Endodermal cell (in vitro differentiated cells): ENCODE data around the gene SIRT2. TPM values are rescaled to one million over a fixed set of nuclear protein-coding genes. Genes with fewer than 3 reads are reported as not detected.

ENCODE experiments used
- DNase-seq: peaks from one replicate; pipeline ENCODE4 v3.0.0-alpha.2; 2017
- H3K27ac ChIP-seq: 2 replicates; pipeline ENCODE4 v1.5.1; 2013; ENCODE audit warnings: mild to moderate bottlenecking, low read depth, low read length, moderate library complexity
- H3K27me3 ChIP-seq: 2 replicates; pipeline ENCODE4 v1.6.1; 2013; ENCODE audit warnings: mild to moderate bottlenecking, low read length, moderate library complexity; ENCODE audit not compliant: insufficient read depth, control insufficient read depth, poor library complexity, severe bottlenecking
- H3K36me3 ChIP-seq: 2 replicates; pipeline ENCODE4 v1.7.0; 2013; ENCODE audit warnings: mild to moderate bottlenecking, low read length, moderate library complexity; ENCODE audit not compliant: control insufficient read depth, insufficient read depth
- H3K4me1 ChIP-seq: one replicate; pipeline ENCODE4 v1.7.0; 2013; ENCODE audit warnings: low read length; ENCODE audit not compliant: control insufficient read depth, insufficient read depth
- H3K4me3 ChIP-seq: 2 replicates; pipeline ENCODE4 v1.5.1; 2013; ENCODE audit warnings: mild to moderate bottlenecking, low read length, moderate library complexity
- H3K9ac ChIP-seq: 2 replicates; pipeline ENCODE4 v1.6.1; 2013; ENCODE audit warnings: mild to moderate bottlenecking, low read length, moderate library complexity; ENCODE audit not compliant: poor library complexity, severe bottlenecking; ENCODE audit errors: extremely low read depth
- H3K9me3 ChIP-seq: 2 replicates; pipeline ENCODE4 v1.6.1; 2013; ENCODE audit warnings: mild to moderate bottlenecking, low read length, moderate library complexity; ENCODE audit not compliant: control insufficient read depth
- H3K27ac Mint-ChIP-seq: 2 replicates; pipeline ENCODE4 v1.8.0; 2020; ENCODE audit warnings: mixed read lengths
- H3K27me3 Mint-ChIP-seq: 2 replicates; pipeline ENCODE4 v1.8.0; 2021; ENCODE audit warnings: mild to moderate bottlenecking, mixed read lengths; ENCODE audit not compliant: insufficient read depth
- H3K36me3 Mint-ChIP-seq: 2 replicates; pipeline ENCODE4 v1.8.0; 2020; ENCODE audit warnings: low read depth, mixed read lengths
- H3K4me1 Mint-ChIP-seq: 2 replicates; pipeline ENCODE4 v1.8.0; 2020; ENCODE audit warnings: mixed read lengths
- H3K4me3 Mint-ChIP-seq: 2 replicates; pipeline ENCODE4 v1.8.0; 2020; ENCODE audit warnings: mild to moderate bottlenecking, moderate library complexity, mixed read lengths
- H3K9me3 Mint-ChIP-seq: 2 replicates; pipeline ENCODE4 v1.8.0; 2020; ENCODE audit warnings: mild to moderate bottlenecking, mixed read lengths
- CTCF ChIP-seq: fragments of 200-600 bp; sonication (generic); conservative IDR thresholded peaks from 2 replicates; pipeline ENCODE4 v1.5.0; 2021; ENCODE audit warnings: antibody characterized with exemption, mild to moderate bottlenecking
- WGBS, 2 experiments: methylation state at CpG; one replicate each; pipeline versions ENCODE4 v1.1.5 to v1.1.7; 2013; ENCODE audit warnings: missing lambda C conversion rate in 2 of 2, mixed read lengths in 1 of 2; ENCODE audit not compliant: insufficient coverage in 1 of 2, insufficient read length in 1 of 2; 5-methylcytosine and 5-hydroxymethylcytosine counted together
- total RNA-seq, 2 donors: library from RNA; stranded (reverse); fragmentation: NEBNext Ultra II Directional in 1 of 2; extraction: Animal tissue kit (Norgen Biotek cat#: 25700) in 1 of 2; gene quantifications; 2 replicates in 1 of 2; 3 replicates in 1 of 2; pipeline ENCODE4 v1.2.1, GENCODE V29; 2021

The SIRT2 gene
- total RNA-seq, 2 donors from 2014 or later: 10.4 to 13.7 TPM

- Histone ChIP-seq H3K9ac (peak overlapping the region; percentile 87), H3K4me1 (no peaks in the 10 kb centered on the region), H3K27me3 (no peaks in the 10 kb centered on the region), H3K9me3 (peaks cover 7% of the 10 kb centered on the region), H3K36me3 (no peaks in the 10 kb centered on the region), H3K4me3 (peak overlapping the region; percentile 85), H3K27ac (no peak overlapping the region)
- Mint-ChIP-seq H3K27me3 (peaks cover 18% of the 10 kb centered on the region), H3K4me3 (peak overlapping the region; percentile 67), H3K27ac (peak overlapping the region; percentile 96), H3K4me1 (peaks cover 18% of the 10 kb centered on the region), H3K36me3 (peaks cover 20% of the 10 kb centered on the region), H3K9me3 (peaks cover 9% of the 10 kb centered on the region)
- DNase-seq: no peak
- WGBS, 2 experiments: 52 to 86% methylated on average over 1 to 3 of the region's 3 CpGs
- no peak for TF ChIP-seq CTCF
These were observed 1.3 kb upstream of the SIRT2 start for GRCh38 chr19:38900743-38901190.

DNA sequence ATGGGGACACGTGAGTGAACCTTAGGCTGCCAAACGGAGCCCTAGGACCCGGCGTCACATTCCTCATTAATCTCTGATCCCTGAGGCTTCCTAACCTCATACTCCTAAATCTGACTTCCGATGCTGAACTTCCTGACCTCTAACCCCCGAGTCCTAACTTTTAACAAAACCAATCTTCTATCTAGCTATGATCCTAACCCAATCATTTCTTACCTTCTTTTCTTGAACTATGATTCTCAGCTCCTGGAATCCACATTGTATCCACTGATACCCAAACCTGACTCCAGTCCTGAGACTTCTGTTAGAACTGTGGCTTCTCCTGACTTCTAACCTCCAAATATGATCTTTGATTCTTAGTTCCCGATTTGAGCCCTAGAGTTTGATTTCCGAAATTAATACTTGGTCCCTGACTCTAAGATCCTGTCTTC, 798 bp upstream of the SIRT2 start:
- Histone ChIP-seq H3K4me1 (no peaks in the 10 kb centered on the region), H3K36me3 (no peaks in the 10 kb centered on the region), H3K27me3 (no peaks in the 10 kb centered on the region), H3K27ac (peak overlapping the region; percentile 86), H3K4me3 (peak overlapping the region; percentile 85), H3K9me3 (peaks cover 7% of the 10 kb centered on the region), H3K9ac (peak overlapping the region; percentile 87)
- Mint-ChIP-seq H3K4me1 (peaks cover 18% of the 10 kb centered on the region), H3K27me3 (peaks cover 18% of the 10 kb centered on the region), H3K4me3 (peak overlapping the region; percentile 67), H3K36me3 (peaks cover 17% of the 10 kb centered on the region), H3K9me3 (peaks cover 9% of the 10 kb centered on the region), H3K27ac (peak overlapping the region; percentile 96)
- 0 to 5% methylated on average over 5 to 8 of the region's 8 CpGs for WGBS, 2 experiments
- no peak for TF ChIP-seq CTCF
- DNase-seq: no peak

DNA sequence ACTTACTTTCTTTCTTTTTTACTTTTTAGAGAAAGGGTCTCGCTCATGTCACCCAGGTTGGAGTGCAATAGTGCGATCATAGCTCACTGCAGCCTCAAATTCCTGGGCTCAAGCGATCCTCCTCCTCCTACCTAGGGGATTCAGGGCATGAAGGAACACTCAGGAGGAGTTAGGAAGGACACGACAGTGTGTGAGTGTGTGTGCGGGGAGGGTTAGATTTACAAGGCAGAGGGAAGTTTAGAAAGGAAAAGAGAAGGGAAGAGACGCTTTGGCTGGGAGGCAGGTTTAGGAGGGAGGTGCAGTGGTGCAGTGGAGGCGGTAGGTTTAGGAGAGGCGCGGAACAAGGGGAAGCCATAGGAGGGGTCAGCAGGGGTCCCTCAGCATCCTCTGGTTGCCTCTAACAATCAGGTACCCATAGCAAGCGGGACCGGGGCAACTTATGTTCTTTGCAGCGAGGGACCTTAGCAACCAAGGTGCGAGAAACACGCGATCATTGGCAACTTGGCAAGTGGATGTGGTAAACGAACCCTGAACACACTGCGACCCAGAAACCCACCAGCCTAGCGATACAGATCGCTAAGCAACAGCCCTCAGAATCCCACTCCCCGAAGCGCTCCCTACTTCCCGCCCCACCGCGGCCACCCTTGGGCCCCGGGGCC, 501 bp downstream of the SIRT2 start:
- no peaks in the 10 kb centered on the region for H3K27me3 ChIP-seq
- peak overlapping the region; percentile 87 for H3K9ac ChIP-seq
- H3K27ac ChIP-seq: no peak overlapping the region
- peak overlapping the region; percentile 85 for H3K4me3 ChIP-seq
- H3K27me3 Mint-ChIP-seq: peaks cover 18% of the 10 kb centered on the region
- DNase-seq: no peak
- TF ChIP-seq CTCF: no peak
- no peaks in the 10 kb centered on the region for H3K36me3 ChIP-seq
- H3K27ac Mint-ChIP-seq: peak overlapping the region; percentile 96
- H3K4me3 Mint-ChIP-seq: peak overlapping the region; percentile 67
- H3K4me1 Mint-ChIP-seq: peaks cover 10% of the 10 kb centered on the region
- H3K9me3 ChIP-seq: peaks cover 7% of the 10 kb centered on the region
- H3K4me1 ChIP-seq: no peaks in the 10 kb centered on the region
- H3K9me3 Mint-ChIP-seq: peaks cover 9% of the 10 kb centered on the region
- WGBS, 2 experiments: 41 to 42% methylated on average over 9 to 25 of the region's 25 CpGs
- peaks cover 6% of the 10 kb centered on the region for H3K36me3 Mint-ChIP-seq
